Retinal pigment epithelial cell (primary cell): ENCODE results near the gene NUDT3.

ENCODE experiments used
- DNase-seq: peaks from one replicate; pipeline ENCODE4 v3.0.0-alpha.2; 2010; ENCODE audit warnings: low read depth
- H3K4me3 ChIP-seq: 2 replicates; pipeline ENCODE4 v1.5.1; 2011; ENCODE audit warnings: mild to moderate bottlenecking, low read length, control low read depth, moderate library complexity
- CTCF ChIP-seq: conservative IDR thresholded peaks from 2 replicates; pipeline ENCODE4 v1.5.1; 2011; ENCODE audit warnings: low read depth, low read length, control low read depth, inconsistent platforms

Gene NUDT3

DNA sequence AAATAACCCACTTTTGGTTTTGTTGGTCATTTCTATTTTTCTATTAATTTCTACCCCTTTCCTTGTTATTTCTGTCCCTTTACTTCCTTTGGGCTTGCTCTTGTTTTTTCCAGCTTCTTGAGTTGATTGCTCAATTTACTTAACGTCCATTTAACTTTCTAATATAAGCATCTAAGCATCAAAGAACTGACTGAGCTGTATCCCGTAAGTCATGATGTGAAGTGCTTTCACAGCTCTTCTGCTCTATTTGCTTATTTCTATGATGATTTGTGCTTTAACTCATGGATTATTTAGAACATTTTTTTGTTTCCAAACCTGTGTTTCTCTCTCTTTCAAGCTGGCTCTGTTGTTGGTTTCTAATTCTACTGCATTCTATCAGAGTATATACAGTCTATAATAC lies 87.0 kb downstream of the NUDT3 start:
- DNase-seq = no peak
- no peak for TF ChIP-seq CTCF

DNA sequence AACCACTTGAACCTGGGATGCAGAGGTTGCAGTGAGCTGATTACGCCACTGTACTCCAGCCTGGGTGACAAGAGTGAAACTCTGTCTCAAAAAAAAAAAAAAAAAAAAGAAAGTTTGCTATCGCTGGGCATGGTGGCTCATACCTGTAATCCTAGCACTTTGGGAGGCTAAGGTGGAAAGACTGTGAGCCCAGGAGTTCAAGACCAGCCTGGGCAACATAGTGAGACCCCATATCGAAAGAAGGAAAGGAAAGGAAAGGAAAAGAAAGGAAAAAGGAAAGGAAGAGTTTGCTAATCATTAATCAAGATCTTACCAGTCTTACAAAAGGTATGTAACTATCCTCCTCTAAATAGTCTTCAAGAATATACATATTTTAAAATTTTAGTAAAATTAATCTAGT lies 88.3 kb downstream of the NUDT3 start:
- H3K4me3 ChIP-seq = no peak overlapping the region
- TF ChIP-seq CTCF = no peak
- DNase-seq = no peak

More for the DNA sequence above, 87.0 kb downstream of the NUDT3 start:
- H3K4me3 ChIP-seq = no peak overlapping the region

DNA sequence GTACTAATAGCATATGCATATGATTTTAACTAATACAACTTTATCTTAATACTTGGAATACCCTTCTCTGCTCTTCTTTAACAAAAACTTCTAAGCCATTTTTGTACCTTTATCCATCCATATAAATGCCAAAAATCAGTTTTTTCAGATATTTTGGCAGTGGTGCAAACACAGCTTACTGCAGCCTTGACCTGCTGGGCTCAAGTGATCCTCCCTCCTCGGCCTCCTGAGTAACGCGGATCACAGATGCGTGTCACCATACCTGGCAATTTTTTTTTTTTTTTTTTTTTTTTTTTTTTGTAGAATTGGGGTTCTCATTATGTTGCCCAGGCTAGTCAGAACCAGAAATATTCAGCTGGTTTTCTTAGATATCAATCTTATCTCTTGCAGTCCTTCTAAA lies 89.5 kb downstream of the NUDT3 start:
- no peak for TF ChIP-seq CTCF
- no peak overlapping the region for H3K4me3 ChIP-seq
- no peak for DNase-seq

GRCh38 chr6:34301408-34301807 lies 91.1 kb downstream of the NUDT3 start:
- no peak overlapping the region for H3K4me3 ChIP-seq
- DNase-seq = peak; percentile 30
- no peak for TF ChIP-seq CTCF

- no peak overlapping the region for H3K4me3 ChIP-seq
- TF ChIP-seq CTCF = no peak
- DNase-seq = no peak
Measured at GRCh38 chr6:34300332-34300751, 92.1 kb downstream of the NUDT3 start.

- no peak overlapping the region for H3K4me3 ChIP-seq
- TF ChIP-seq CTCF = no peak
Measured at GRCh38 chr6:34298941-34299340, 93.5 kb downstream of the NUDT3 start.

GRCh38 chr6:34295721-34296120 lies 96.7 kb downstream of the NUDT3 start:
- TF ChIP-seq CTCF = no peak
- DNase-seq = no peak
- no peak overlapping the region for H3K4me3 ChIP-seq

More at GRCh38 chr6:34298941-34299340, 93.5 kb downstream of the NUDT3 start:
- DNase-seq = no peak
